Activated CD8-positive, alpha-beta memory T cell treated with anti-CD3 and anti-CD28 coated beads for 36 hours (primary cell): ENCODE results near the gene NAIF1. TPM values are rescaled to one million over a fixed set of nuclear protein-coding genes. Genes with fewer than 3 reads are reported as not detected.
"Not testable (repeated sequence)": the region's sequence is repeated elsewhere in the genome, so short reads cannot be mapped to it uniquely, and the experiment has no call there.

Source experiments
- CTCF ChIA-PET: fragments of 350-600 bp; sonication (Branson Sonifier 250); formaldehyde crosslinking; loops from one replicate; lab custom pipeline; 2021; ENCODE audit warnings: antibody characterized with exemption; lab: Charles Lee
- POLR2A ChIA-PET: fragments of 350-600 bp; sonication (Branson Sonifier 250); formaldehyde crosslinking; loops from one replicate; lab custom pipeline; 2021; ENCODE audit warnings: antibody characterized with exemption; lab: Charles Lee
- total RNA-seq, 2 experiments: library from RNA; stranded (reverse); gene quantifications; one replicate each; pipeline ENCODE4 v1.2.3, GENCODE V29; 2021

The NAIF1 gene
- total RNA-seq, 2 experiments from 2014 or later, result 13.3 to 15.1 TPM

DNA sequence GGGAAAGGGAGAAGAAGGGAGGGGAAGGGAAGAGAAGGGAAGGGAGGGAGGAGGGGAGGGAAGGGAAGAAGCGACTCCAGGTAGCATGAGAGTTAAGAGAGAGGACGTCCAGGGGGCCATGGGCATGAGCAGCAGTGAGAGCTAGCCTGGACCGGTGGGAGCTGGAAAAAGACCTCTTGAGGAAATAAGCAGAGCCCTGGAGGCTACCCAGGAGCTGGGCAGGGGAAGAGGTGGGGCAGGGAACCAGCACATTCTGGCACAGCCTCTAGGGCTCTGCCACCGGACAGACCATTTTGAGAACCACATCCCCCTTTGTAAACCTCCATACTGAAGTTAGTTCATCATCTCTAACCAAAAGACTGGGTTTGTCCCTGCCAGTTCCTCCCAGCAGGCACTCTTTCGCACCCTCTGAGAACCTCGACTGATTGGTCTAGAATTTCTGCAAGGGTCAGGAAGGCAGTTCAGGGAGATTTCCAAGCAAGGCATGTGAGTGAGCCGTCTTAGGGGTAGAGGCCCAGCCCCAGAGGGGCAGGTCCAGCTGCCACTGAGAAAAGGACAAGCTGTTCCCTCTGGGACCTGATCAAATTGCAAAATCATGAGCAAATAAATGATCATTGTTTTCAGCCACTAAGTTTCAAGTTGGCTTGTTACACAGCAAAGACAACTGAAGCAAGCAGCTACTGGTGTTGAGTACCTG, 11.6 kb downstream of the NAIF1 start:
- ChIA-PET POLR2A (no interaction called here), CTCF (interaction anchor here (1.4 kb wide), 1 partner anchor 21 kb away, joined by 4 read pairs; no protein-coding TSS in a partner anchor)

- POLR2A ChIA-PET, result no interaction called here
These were observed 13.0 kb downstream of the NAIF1 start for GRCh38 chr9:128054087-128054486.

DNA sequence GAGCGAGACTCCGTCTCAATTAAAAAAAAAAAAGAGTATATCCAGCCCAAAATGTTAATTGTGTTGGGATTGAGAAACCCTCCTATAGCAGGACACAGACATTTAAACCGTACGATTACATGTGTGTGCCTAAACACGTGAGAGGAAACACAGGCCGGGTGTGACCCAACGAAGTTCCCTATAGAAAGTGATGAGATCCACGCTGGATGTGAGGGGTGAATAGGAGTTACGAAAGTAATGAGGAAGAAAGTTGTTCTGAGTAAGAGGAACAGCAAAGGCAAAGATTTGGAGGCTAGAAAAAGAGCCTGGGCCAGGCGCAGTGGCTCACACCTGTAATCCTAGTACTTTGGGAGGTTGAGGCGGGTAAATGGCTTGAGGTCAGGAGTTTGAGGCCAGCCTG, 13.6 kb downstream of the NAIF1 start:
- POLR2A ChIA-PET, result no interaction called here
- CTCF ChIA-PET, result interaction anchor here (1.3 kb wide), 1 partner anchor 14 kb away, joined by 3 read pairs; no protein-coding TSS in a partner anchor

More at GRCh38 chr9:128054087-128054486, 13.0 kb downstream of the NAIF1 start:
- CTCF ChIA-PET, result interaction anchor here (0.7 kb wide), 1 partner anchor 51 kb away, joined by 4 read pairs; no protein-coding TSS in a partner anchor

- CTCF ChIA-PET, result interaction anchor here (0.6 to 1.3 kb wide), 3 partner anchors 13 to 250 kb away, joined by 3 read pairs; no protein-coding TSS in a partner anchor
These were observed 15.0 kb downstream of the NAIF1 start for GRCh38 chr9:128051932-128052709.

DNA sequence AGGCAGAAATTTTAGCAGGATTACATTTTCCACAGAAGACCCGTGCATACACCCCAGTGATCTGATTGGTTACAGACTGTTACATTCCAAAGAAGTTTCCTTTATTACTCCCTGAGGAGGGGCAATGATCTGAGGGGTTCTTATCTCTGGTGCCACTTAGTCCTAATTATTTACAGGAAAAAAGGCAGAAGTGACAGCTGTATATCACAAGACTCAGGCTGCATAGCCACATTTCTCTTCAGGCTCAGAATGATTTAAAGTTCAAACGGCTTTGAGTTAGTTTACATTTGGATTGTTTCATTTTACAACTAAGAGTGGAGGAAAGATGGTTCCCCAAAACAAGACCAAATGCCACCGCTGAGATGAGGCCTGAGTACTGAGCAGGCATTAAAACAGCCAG, 17.3 kb downstream of the NAIF1 start:
- ChIA-PET POLR2A (interaction anchor here (0.6 kb wide), 1 partner anchor 30 kb away, joined by 5 read pairs; no protein-coding TSS in a partner anchor), CTCF (interaction anchor here (1.0 to 1.3 kb wide), 2 partner anchors 15 to 107 kb away, joined by 4 to 5 read pairs; no protein-coding TSS in a partner anchor)

More at GRCh38 chr9:128051932-128052709, 15.0 kb downstream of the NAIF1 start:
- POLR2A ChIA-PET, result no interaction called here

- ChIA-PET POLR2A (interaction anchor here (0.6 kb wide), 2 partner anchors 103 to 180 kb away, joined by 3 to 6 read pairs; no protein-coding TSS in a partner anchor), CTCF (no interaction called here)
These were observed 18.5 kb downstream of the NAIF1 start for GRCh38 chr9:128048663-128049062.

DNA sequence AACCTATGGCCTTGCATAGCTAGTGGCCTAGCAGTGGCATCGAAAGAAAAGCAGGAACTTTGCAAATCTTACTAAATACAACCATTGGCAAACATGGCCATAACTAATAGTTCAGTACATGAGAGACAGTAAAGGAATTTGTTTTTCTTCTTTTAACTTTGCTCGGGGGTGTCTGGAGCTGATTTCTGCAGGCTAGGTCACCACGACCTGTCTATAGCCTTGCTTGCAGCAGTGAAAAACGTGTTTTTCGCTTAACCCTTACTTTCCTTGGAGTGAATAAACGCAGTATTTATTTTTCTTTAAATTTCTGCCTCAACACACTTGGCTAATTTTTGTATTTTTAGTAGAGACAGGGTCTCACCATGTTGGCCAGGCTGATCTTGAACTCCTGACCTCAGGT, 19.9 kb downstream of the NAIF1 start:
- CTCF ChIA-PET, result interaction anchor here (0.9 to 1.4 kb wide), 3 partner anchors 12 to 71 kb away, joined by 3 to 4 read pairs (median 4); no protein-coding TSS in a partner anchor
- POLR2A ChIA-PET, result no interaction called here

GRCh38 chr9:128045831-128046230, 21.3 kb downstream of the NAIF1 start:
- ChIA-PET CTCF (interaction anchor here (0.6 to 1.6 kb wide), 9 partner anchors 28 to 816 kb away, joined by 3 to 4 read pairs (median 3); partner anchors contain the start of gene BBLN), POLR2A (interaction anchor here (0.6 kb wide), 1 partner anchor 310 kb away, joined by 4 read pairs; no protein-coding TSS in a partner anchor)

- CTCF ChIA-PET, result interaction anchor here (0.6 to 1.6 kb wide), 7 partner anchors 27 to 816 kb away, joined by 3 to 4 read pairs (median 3); partner anchors contain the start of gene BBLN
- POLR2A ChIA-PET, result interaction anchor here (0.6 kb wide), 1 partner anchor 310 kb away, joined by 4 read pairs; no protein-coding TSS in a partner anchor
These were observed 21.7 kb downstream of the NAIF1 start for GRCh38 chr9:128045409-128045808.

- POLR2A ChIA-PET, result no interaction called here
- CTCF ChIA-PET, result interaction anchor here (1.2 kb wide), 1 partner anchor 9 kb away, joined by 3 read pairs; no protein-coding TSS in a partner anchor
These were observed 23.7 kb downstream of the NAIF1 start for GRCh38 chr9:128043467-128043868.

DNA sequence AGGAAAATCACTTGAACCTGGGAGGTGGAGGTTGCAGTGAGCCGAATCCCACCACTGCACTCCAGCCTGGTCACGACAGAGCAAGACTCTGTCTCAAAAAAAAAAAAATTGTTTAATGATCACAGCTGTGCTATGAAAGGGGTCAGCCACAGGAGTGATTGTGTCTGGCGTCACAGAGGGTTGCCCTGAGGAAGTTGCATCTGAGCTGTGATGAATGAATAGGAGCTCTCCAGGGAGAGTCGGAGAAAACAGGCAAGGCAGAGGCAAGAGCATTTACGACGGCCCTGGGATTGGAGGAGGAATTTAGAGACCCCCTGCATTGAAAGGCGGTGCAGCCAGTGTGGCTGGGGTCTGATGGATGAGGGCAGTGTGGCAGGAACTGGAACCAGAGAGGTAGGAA, 25.1 kb downstream of the NAIF1 start:
- ChIA-PET CTCF (interaction anchor here (0.8 to 1.5 kb wide), 3 partner anchors 15 to 98 kb away, joined by 3 to 4 read pairs (median 3); no protein-coding TSS in a partner anchor), POLR2A (no interaction called here)

DNA sequence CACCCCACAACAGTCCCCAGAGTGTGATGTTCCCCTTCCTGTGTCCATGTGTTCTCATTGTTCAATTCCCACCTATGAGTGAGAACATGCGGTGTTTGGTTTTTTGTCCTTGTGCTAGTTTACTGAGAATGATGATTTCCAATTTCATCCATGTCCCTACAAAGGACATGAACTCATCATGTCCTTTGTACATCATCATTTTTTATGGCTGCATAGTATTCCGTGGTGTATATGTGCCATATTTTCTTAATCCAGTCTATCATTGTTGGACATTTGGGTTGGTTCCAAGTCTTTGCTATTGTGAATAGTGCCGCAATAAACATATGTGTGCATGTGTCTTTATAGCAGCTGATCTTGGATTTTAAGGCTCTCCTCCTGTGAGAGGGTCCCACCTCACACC, 26.3 kb downstream of the NAIF1 start:
- POLR2A ChIA-PET, result not testable (repeated sequence)
- CTCF ChIA-PET, result interaction anchor here (1.1 to 1.4 kb wide), 2 partner anchors 16 to 91 kb away, joined by 3 read pairs; no protein-coding TSS in a partner anchor

- POLR2A ChIA-PET, result not testable (repeated sequence)
- CTCF ChIA-PET, result interaction anchor here (1.1 to 8.2 kb wide), 7 partner anchors 11 to 115 kb away, joined by 5 to 117 read pairs (median 23); no protein-coding TSS in a partner anchor
These were observed 30.6 kb downstream of the NAIF1 start for GRCh38 chr9:128036522-128036921.

DNA sequence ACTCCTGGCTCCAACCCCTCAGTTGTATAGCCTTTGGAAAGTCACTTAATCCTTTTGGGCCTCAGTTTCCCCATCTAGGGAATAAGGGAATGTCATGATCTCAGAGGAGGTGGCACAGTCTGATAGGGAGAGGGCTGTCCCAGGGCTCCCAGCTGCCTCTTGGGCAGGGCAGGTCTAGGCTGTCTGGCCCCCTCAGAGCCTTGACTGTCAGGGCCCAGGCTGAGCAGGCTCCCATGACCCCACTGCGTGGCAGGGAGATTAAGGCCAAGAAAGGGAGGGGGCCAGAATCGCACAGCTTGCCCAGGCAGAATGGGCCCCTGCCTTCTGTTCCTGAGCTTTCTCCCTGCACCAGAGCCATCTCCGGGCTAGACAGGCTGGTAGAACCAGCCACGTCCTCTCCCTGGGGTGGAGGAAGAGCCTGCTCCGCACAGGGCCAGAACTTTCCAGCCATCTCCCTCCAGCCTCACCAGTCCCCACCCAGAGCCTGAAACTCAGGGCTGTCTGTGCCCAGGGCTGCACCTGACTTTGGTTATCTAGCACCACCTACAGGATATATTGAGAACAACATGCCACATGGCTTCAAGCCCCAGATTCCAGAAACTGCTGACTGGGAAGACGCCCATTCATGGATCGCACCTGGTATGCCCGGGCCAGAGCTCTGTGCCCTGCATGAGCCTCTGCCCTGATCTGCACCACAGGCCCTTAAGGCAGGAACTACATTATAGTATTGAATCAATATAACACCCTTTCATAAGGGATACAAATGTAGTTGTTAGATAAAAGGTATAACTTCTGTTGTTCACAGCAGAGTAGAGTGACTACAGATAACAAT, 32.1 kb downstream of the NAIF1 start:
- ChIA-PET POLR2A (interaction anchor here (0.9 to 1.4 kb wide), 3 partner anchors 32 to 91 kb away, joined by 3 to 5 read pairs (median 4); partner anchors contain the start of gene NAIF1), CTCF (interaction anchor here (0.6 to 8.2 kb wide), 38 partner anchors 8 to 300 kb away, joined by 3 to 117 read pairs (median 5); partner anchors contain the start of genes DPM2, EEIG1, PTGES2 and TOR2A)

GRCh38 chr9:128033609-128034008, 33.5 kb downstream of the NAIF1 start:
- ChIA-PET POLR2A (interaction anchor here (0.6 kb wide), 1 partner anchor 55 kb away, joined by 4 read pairs; no protein-coding TSS in a partner anchor), CTCF (interaction anchor here (1.2 to 8.2 kb wide), 10 partner anchors 9 to 100 kb away, joined by 3 to 117 read pairs (median 11); no protein-coding TSS in a partner anchor)

DNA sequence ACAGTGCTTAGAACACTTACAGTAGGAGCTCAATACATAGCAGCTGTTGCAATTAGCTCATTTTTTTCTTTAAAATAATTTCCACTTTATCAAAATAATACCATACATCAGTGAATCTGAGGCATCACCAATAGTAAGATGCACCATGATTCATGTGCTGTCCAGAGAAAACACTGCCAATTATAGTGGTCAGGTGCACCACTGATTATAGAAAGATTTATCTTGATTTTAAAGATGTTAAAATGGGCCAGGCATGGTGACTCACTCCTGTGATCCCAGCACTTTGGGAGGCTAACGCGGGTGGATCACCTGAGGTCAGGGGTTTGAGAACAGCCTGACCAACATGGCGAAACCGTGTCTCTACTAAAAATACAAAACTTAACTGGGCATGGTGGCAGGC, 39.4 kb downstream of the NAIF1 start:
- ChIA-PET CTCF (interaction anchor here (0.7 to 3.0 kb wide), 10 partner anchors 8 to 90 kb away, joined by 3 to 20 read pairs (median 4); partner anchors contain the start of gene DPM2), POLR2A (interaction anchor here (0.7 to 2.8 kb wide), 7 partner anchors 36 to 57 kb away, joined by 3 to 18 read pairs (median 4); partner anchors contain the start of genes EEIG1, NAIF1 and SLC25A25)
